Mucosa of stomach (tissue), 1 donor: Measurements from ENCODE around the gene CISTR.

Experiments used
- H3K27me3 ChIP-seq: one replicate; pipeline ENCODE4 v1.7.0; 2013; ENCODE audit warnings: mild to moderate bottlenecking, low read length; ENCODE audit not compliant: control insufficient read depth, insufficient read depth
- H3K36me3 ChIP-seq: one replicate; pipeline ENCODE4 v1.7.0; 2013; ENCODE audit warnings: low read length; ENCODE audit not compliant: control insufficient read depth, insufficient read depth
- H3K4me1 ChIP-seq: one replicate; pipeline ENCODE4 v1.7.0; 2013; ENCODE audit warnings: mild to moderate bottlenecking, low read length; ENCODE audit not compliant: control insufficient read depth, insufficient read depth
- H3K4me3 ChIP-seq: one replicate; pipeline ENCODE4 v1.7.0; 2013; ENCODE audit warnings: low read length
- H3K9ac ChIP-seq: one replicate; pipeline ENCODE4 v1.7.0; 2013; ENCODE audit warnings: mild to moderate bottlenecking, low read length, moderate library complexity
- H3K9me3 ChIP-seq: one replicate; pipeline ENCODE4 v1.7.0; 2013; ENCODE audit warnings: mild to moderate bottlenecking, low read length, moderate library complexity; ENCODE audit not compliant: control insufficient read depth
- donor health status: Pancreatic carcinoma.

Gene CISTR

GRCh38 chr12:53738406-53739213, 13.2 kb downstream of the CISTR start:
- H3K4me1 ChIP-seq: peaks cover 17% of the 10 kb centered on the region
- peaks cover 70% of the 10 kb centered on the region for H3K27me3 ChIP-seq
- H3K36me3 ChIP-seq: no peaks in the 10 kb centered on the region
- no peaks in the 10 kb centered on the region for H3K9me3 ChIP-seq
- H3K4me3 ChIP-seq: no peak overlapping the region
- no peak overlapping the region for H3K9ac ChIP-seq

- Histone ChIP-seq H3K9me3 (no peaks in the 10 kb centered on the region), H3K9ac (no peak overlapping the region), H3K36me3 (no peaks in the 10 kb centered on the region), H3K4me3 (no peak overlapping the region), H3K4me1 (peaks cover 14% of the 10 kb centered on the region), H3K27me3 (peaks cover 64% of the 10 kb centered on the region)
These were observed 13.8 kb downstream of the CISTR start for GRCh38 chr12:53737951-53738405.

DNA sequence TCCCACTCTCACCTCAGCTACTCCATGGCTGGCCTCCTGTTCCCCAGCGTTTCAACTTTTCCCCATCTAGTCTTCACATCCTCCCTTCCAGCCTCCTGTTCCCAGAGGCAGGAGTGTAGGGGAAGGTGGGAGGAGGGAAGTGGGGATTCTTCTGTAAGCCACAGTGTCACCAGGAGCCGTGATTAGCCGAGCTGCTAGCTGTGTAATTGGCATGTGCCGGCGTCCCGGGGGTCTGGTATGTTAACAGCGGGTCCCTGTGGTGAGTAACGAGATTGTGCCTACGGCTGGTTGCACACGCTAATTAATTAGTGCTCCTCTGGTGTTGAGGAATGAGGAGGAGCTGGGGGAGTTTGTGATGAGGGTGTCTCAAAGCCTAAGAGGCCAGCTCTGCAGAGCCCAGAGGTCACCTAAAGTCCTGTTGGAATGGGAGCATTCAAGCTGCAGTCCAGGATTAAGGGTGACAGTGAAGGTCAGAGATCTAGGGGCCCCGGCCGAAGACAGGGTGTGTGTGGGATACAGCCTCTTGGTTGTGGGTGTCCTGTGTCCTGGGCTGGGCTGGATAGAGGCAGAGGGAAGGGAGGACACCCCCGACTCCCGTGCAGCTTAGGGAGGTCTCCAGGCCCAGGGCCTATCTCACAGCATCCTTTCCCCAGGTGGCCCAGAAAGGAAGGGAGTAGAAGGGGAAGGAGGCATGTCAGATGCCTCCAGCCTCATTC, 14.5 kb downstream of the CISTR start:
- peaks cover 57% of the 10 kb centered on the region for H3K27me3 ChIP-seq
- no peaks in the 10 kb centered on the region for H3K36me3 ChIP-seq
- H3K4me1 ChIP-seq: peaks cover 14% of the 10 kb centered on the region
- H3K9me3 ChIP-seq: no peaks in the 10 kb centered on the region
- no peak overlapping the region for H3K9ac ChIP-seq
- H3K4me3 ChIP-seq: no peak overlapping the region

GRCh38 chr12:53736592-53736991, 15.2 kb downstream of the CISTR start:
- Histone ChIP-seq H3K4me3 (no peak overlapping the region), H3K27me3 (peaks cover 52% of the 10 kb centered on the region), H3K36me3 (no peaks in the 10 kb centered on the region), H3K4me1 (peaks cover 14% of the 10 kb centered on the region), H3K9me3 (no peaks in the 10 kb centered on the region), H3K9ac (no peak overlapping the region)

GRCh38 chr12:53735556-53735955, 16.2 kb downstream of the CISTR start:
- H3K4me1 ChIP-seq: peaks cover 14% of the 10 kb centered on the region
- H3K9me3 ChIP-seq: no peaks in the 10 kb centered on the region
- H3K9ac ChIP-seq: no peak overlapping the region
- H3K27me3 ChIP-seq: peaks cover 47% of the 10 kb centered on the region
- H3K36me3 ChIP-seq: no peaks in the 10 kb centered on the region
- no peak overlapping the region for H3K4me3 ChIP-seq

- Histone ChIP-seq H3K4me1 (peaks cover 12% of the 10 kb centered on the region), H3K27me3 (peaks cover 37% of the 10 kb centered on the region), H3K9me3 (no peaks in the 10 kb centered on the region), H3K9ac (no peak overlapping the region), H3K4me3 (no peak overlapping the region), H3K36me3 (no peaks in the 10 kb centered on the region)
These were observed 17.4 kb downstream of the CISTR start for GRCh38 chr12:53734425-53734824.

GRCh38 chr12:53733807-53734200, 18.0 kb downstream of the CISTR start:
- Histone ChIP-seq H3K36me3 (no peaks in the 10 kb centered on the region), H3K4me3 (no peak overlapping the region), H3K4me1 (peaks cover 6% of the 10 kb centered on the region), H3K9ac (no peak overlapping the region), H3K9me3 (no peaks in the 10 kb centered on the region), H3K27me3 (peaks cover 31% of the 10 kb centered on the region)

DNA sequence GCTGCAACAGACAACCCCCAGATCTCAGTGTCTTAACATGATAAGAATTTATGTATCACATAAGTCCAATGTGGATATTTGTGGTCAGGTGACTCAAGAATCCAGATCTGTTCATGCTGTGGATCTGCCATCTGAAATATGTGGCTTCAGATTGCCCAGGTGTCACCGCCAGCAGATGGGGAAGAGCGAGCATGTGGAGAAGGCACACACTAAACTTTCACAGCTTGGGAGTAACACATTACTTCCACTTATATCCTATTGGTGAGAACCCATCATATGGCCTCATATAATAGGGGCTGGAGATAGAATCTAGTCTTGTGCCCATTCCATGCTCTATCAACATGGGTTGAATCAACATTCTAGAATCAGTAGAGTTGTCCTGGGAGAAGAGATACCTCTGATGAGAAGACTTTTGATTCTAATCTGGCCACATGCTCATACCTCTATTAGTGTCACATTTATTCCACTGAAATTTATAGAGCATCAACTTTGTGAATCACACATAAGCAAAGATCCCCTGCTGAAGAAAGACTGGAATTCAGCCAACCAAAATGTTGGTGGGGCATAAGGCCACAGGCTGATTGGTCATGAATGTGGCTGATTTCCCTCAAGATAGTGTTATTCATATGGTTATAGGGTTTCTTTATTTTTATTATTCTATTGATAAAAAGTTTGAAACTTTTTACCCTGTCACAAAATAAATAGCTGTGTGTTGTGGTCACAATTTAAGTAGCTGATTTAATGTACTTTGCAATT, 18.6 kb downstream of the CISTR start:
- Histone ChIP-seq H3K36me3 (no peaks in the 10 kb centered on the region), H3K9ac (no peak overlapping the region), H3K4me3 (no peak overlapping the region), H3K9me3 (no peaks in the 10 kb centered on the region), H3K4me1 (no peaks in the 10 kb centered on the region), H3K27me3 (peaks cover 25% of the 10 kb centered on the region)

GRCh38 chr12:53729644-53730043, 22.1 kb downstream of the CISTR start:
- Histone ChIP-seq H3K9me3 (no peaks in the 10 kb centered on the region), H3K4me1 (no peaks in the 10 kb centered on the region), H3K9ac (no peak overlapping the region), H3K4me3 (no peak overlapping the region), H3K36me3 (no peaks in the 10 kb centered on the region), H3K27me3 (no peaks in the 10 kb centered on the region)

GRCh38 chr12:53728206-53728605, 23.6 kb downstream of the CISTR start:
- H3K4me1 ChIP-seq: no peaks in the 10 kb centered on the region
- H3K27me3 ChIP-seq: no peaks in the 10 kb centered on the region
- H3K4me3 ChIP-seq: peak overlapping the region; percentile 91
- H3K9me3 ChIP-seq: no peaks in the 10 kb centered on the region
- peak overlapping the region; percentile 52 for H3K9ac ChIP-seq
- no peaks in the 10 kb centered on the region for H3K36me3 ChIP-seq

DNA sequence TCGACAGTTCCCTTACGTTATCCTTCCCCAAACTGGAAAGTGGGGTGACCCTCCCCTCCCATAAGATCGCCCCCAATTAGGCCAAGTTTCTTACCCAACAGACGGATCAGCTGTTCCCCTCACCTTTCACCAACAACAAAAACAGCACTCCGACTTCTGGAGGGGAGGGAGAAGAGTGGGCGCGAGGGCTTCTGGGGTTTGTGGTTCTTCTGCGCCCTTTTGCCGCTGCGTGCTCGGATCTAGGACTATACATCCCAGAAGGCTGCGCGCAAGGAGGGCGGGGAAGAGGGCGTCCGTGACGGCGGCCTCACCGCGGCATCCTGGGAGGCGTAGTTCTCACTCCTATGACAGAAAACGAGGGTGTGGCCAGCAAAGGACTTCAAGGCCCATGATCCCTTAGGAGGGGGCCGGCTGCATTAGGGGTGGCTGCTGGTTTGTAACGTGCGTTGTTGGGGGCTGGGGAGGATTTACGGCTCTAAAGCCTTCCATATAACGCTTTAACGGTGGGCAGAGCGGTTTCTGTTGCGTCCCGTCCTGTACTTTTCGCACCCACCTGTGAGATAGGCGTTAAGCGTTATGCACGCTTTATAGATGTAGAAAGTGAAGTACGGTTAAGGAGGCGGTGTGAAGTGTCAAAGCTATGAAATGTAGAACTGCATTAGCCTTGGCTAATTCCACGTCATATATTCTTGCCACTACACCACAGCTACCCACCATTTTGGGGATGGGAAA, 24.3 kb downstream of the CISTR start, which contains the start of gene CALCOCO1:
Gene CALCOCO1, minus strand, starts transcription at position 143 of the 732 bp plus-strand sequence. CDS start 2,210 bp downstream, outside the sequence.
- Histone ChIP-seq H3K36me3 (no peaks in the 10 kb centered on the region), H3K27me3 (no peaks in the 10 kb centered on the region), H3K4me1 (no peaks in the 10 kb centered on the region), H3K9me3 (no peaks in the 10 kb centered on the region), H3K9ac (peak within 1 kb of the TSS; percentile 92), H3K4me3 (peak within 1 kb of the TSS; percentile 91)
